ENCODE data around the gene TNNC1.

DNA sequence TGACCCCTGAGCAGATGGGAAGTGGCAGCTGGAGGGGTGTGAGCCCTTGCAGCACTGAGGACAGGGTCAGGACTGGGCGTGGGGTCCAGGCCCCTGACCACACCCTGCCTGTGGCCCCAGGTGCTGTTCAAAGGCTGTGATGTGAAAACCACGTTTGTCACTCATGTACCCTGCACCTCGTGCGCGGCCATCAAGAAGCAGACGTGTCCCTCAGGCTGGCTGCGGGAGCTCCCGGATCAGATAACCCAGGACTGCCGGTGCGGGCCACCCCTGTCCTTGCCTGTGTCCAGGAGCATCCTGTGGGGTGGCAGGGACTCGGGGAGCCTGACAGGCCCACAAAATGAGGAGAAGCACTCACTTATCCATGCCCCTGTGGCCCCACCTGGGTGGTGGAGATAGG lies 47.2 kb upstream of the TNNC1 start:
- TF ChIP-seq, protein P1, sequence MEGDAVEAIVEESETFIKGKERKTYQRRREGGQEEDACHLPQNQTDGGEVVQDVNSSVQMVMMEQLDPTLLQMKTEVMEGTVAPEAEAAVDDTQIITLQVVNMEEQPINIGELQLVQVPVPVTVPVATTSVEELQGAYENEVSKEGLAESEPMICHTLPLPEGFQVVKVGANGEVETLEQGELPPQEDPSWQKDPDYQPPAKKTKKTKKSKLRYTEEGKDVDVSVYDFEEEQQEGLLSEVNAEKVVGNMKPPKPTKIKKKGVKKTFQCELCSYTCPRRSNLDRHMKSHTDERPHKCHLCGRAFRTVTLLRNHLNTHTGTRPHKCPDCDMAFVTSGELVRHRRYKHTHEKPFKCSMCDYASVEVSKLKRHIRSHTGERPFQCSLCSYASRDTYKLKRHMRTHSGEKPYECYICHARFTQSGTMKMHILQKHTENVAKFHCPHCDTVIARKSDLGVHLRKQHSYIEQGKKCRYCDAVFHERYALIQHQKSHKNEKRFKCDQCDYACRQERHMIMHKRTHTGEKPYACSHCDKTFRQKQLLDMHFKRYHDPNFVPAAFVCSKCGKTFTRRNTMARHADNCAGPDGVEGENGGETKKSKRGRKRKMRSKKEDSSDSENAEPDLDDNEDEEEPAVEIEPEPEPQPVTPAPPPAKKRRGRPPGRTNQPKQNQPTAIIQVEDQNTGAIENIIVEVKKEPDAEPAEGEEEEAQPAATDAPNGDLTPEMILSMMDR (IDR thresholded peaks at IDR 0.05), result no peak
- TF ChIP-seq POLR2A (IDR thresholded peaks at IDR 0.05), result no peak

All from adrenal gland (tissue), 5 donors.